ENCODE results near the gene ARMH2.
"Not testable (repeated sequence)": the region's sequence is repeated elsewhere in the genome, so short reads cannot be mapped to it uniquely, and the experiment has no call there.

Gene ARMH2

DNA sequence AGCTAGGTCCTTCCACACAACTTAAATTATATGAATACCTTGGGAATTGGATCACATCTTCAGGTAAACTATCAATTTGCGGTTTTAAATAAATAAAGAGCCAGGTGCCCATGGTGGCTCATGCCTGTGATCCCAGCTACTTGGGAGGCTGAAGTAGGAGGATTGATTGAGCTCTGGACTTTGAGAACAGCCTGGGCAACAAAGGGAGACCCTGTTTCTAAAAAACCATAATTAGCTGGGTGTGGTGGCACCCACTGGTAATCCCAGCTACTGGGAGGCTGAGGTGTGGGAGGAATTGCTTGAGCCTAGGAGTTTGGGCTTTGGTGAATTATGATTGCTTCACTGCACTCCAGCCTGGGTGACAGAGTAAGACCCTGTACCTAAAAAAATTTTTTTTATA is 20.6 kb downstream of the ARMH2 start:
- Histone ChIP-seq H3K9me3 (ENCODE audit: control insufficient read depth in 1 of 2, low read length in 2 of 2) (no peaks in the 10 kb centered on the region), H3K4me3 (ENCODE audit: low read depth in 1 of 2, low read length in 2 of 2) (no peak overlapping the region), H3K36me3 (ENCODE audit: control insufficient read depth in 1 of 2, insufficient read depth in 2 of 2, low read length in 2 of 2) (peaks cover 5 to 8% of the 10 kb centered on the region in 2 donors), H3K27me3 (ENCODE audit: low read depth, low read length) (no peaks in the 10 kb centered on the region), H3K27ac (ENCODE audit: low read length) (no peak overlapping the region), H3K4me1 (ENCODE audit: control insufficient read depth in 1 of 2, insufficient read depth in 2 of 2, low read length in 2 of 2) (no peaks in the 10 kb centered on the region)

GRCh38 chr6:24777227-24777626 is 21.5 kb downstream of the ARMH2 start:
- Histone ChIP-seq H3K9me3 (ENCODE audit: control insufficient read depth in 1 of 2, low read length in 2 of 2) (no peaks in the 10 kb centered on the region), H3K4me1 (ENCODE audit: control insufficient read depth in 1 of 2, insufficient read depth in 2 of 2, low read length in 2 of 2) (no peaks in the 10 kb centered on the region), H3K27ac (ENCODE audit: low read length) (no peak overlapping the region), H3K36me3 (ENCODE audit: control insufficient read depth in 1 of 2, insufficient read depth in 2 of 2, low read length in 2 of 2) (peaks cover 0 to 8% of the 10 kb centered on the region in 2 donors), H3K4me3 (ENCODE audit: low read depth in 1 of 2, low read length in 2 of 2) (no peak overlapping the region), H3K27me3 (ENCODE audit: low read depth, low read length) (no peaks in the 10 kb centered on the region)

GRCh38 chr6:24775520-24776058 is 23.1 kb downstream of the ARMH2 start:
- H3K9me3 ChIP-seq (ENCODE audit: control insufficient read depth in 1 of 2, low read length in 2 of 2): no peaks in the 10 kb centered on the region
- peaks cover 0 to 3% of the 10 kb centered on the region in 2 donors for H3K36me3 ChIP-seq (ENCODE audit: control insufficient read depth in 1 of 2, insufficient read depth in 2 of 2, low read length in 2 of 2)
- peak overlapping the region; percentile 82 to 99 for H3K4me3 ChIP-seq (ENCODE audit: low read depth in 1 of 2, low read length in 2 of 2)
- H3K4me1 ChIP-seq (ENCODE audit: control insufficient read depth in 1 of 2, insufficient read depth in 2 of 2, low read length in 2 of 2): no peaks in the 10 kb centered on the region
- H3K27ac ChIP-seq (ENCODE audit: low read length): peak overlapping the region; percentile 61
- H3K27me3 ChIP-seq (ENCODE audit: low read depth, low read length): no peaks in the 10 kb centered on the region

- peaks cover 0 to 3% of the 10 kb centered on the region in 2 donors for H3K36me3 ChIP-seq (ENCODE audit: control insufficient read depth in 1 of 2, insufficient read depth in 2 of 2, low read length in 2 of 2)
These were observed 23.8 kb downstream of the ARMH2 start, which contains the start of gene GMNN for GRCh38 chr6:24774696-24775519. Gene GMNN (plus strand): TSS chr6:24774937. CDS start chr6:24777247, 2,310 bp downstream.

DNA sequence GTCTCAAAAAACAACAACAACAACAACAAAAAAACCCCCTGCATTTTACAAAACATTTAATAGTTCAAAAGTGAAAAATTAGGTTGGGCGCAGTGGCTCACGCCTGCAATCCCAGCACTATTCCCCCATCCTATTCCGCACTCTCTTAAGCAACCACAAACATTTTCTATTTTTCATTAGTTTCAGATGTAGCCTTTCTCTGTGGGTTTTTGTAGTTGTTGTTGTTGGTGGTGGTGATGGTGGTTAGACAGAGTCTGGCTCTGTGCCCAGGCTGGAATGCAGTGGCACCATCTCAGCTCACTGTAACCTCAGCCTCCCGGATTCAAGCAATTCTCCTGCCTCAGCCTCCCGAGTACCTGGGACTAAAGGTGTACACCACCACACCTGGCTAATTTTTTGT is 30.4 kb downstream of the ARMH2 start:
- no peak overlapping the region for H3K4me3 ChIP-seq (ENCODE audit: low read depth in 1 of 2, low read length in 2 of 2)
- H3K9me3 ChIP-seq (ENCODE audit: control insufficient read depth in 1 of 2, low read length in 2 of 2): no peaks in the 10 kb centered on the region
- no peaks in the 10 kb centered on the region for H3K36me3 ChIP-seq (ENCODE audit: control insufficient read depth in 1 of 2, insufficient read depth in 2 of 2, low read length in 2 of 2)
- H3K4me1 ChIP-seq (ENCODE audit: control insufficient read depth in 1 of 2, insufficient read depth in 2 of 2, low read length in 2 of 2): no peaks in the 10 kb centered on the region
- H3K27ac ChIP-seq (ENCODE audit: low read length): no peak overlapping the region
- no peaks in the 10 kb centered on the region for H3K27me3 ChIP-seq (ENCODE audit: low read depth, low read length)

More at GRCh38 chr6:24774696-24775519, 23.8 kb downstream of the ARMH2 start, which contains the start of gene GMNN:
- no peaks in the 10 kb centered on the region for H3K9me3 ChIP-seq (ENCODE audit: control insufficient read depth in 1 of 2, low read length in 2 of 2)
- H3K4me3 ChIP-seq (ENCODE audit: low read depth in 1 of 2, low read length in 2 of 2): peak within 1 kb of the TSS; percentile 82 to 99
- peak within 1 kb of the TSS; percentile 89 for H3K27ac ChIP-seq (ENCODE audit: low read length)
- H3K27me3 ChIP-seq (ENCODE audit: low read depth, low read length): no peaks in the 10 kb centered on the region
- H3K4me1 ChIP-seq (ENCODE audit: control insufficient read depth in 1 of 2, insufficient read depth in 2 of 2, low read length in 2 of 2): no peaks in the 10 kb centered on the region

GRCh38 chr6:24766680-24767462 is 31.8 kb downstream of the ARMH2 start:
- Histone ChIP-seq H3K4me3 (ENCODE audit: low read depth in 1 of 2, low read length in 2 of 2) (no peak overlapping the region), H3K36me3 (ENCODE audit: control insufficient read depth in 1 of 2, insufficient read depth in 2 of 2, low read length in 2 of 2) (no peaks in the 10 kb centered on the region), H3K27ac (ENCODE audit: low read length) (no peak overlapping the region), H3K9me3 (ENCODE audit: control insufficient read depth in 1 of 2, low read length in 2 of 2) (no peaks in the 10 kb centered on the region), H3K4me1 (ENCODE audit: control insufficient read depth in 1 of 2, insufficient read depth in 2 of 2, low read length in 2 of 2) (no peaks in the 10 kb centered on the region), H3K27me3 (ENCODE audit: low read depth, low read length) (no peaks in the 10 kb centered on the region)

DNA sequence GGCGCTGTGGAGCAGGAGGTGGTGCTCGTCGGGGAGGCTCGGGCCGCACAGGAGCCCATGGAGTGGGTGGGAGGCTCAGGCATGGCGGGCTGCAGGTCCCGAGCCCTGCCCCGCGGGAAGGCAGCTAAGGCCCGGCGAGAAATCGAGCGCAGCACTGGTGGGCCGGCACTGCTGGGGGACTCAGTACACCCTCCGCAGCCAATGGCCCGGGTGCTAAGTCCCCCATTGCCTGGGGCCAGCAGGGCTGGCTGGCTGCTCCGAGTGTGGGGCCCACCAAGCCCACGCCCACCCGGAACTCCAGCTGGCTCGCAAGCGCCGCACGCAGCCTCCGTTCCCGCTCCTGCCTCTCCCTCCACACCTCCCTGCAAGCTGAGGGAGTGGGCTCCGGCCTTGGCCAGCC is 32.7 kb downstream of the ARMH2 start:
- H3K27me3 ChIP-seq (ENCODE audit: low read depth, low read length); H3K4me1 ChIP-seq (ENCODE audit: control insufficient read depth in 1 of 2, insufficient read depth in 2 of 2, low read length in 2 of 2); H3K4me3 ChIP-seq (ENCODE audit: low read depth in 1 of 2, low read length in 2 of 2); H3K27ac ChIP-seq (ENCODE audit: low read length); H3K9me3 ChIP-seq (ENCODE audit: control insufficient read depth in 1 of 2, low read length in 2 of 2); H3K36me3 ChIP-seq (ENCODE audit: control insufficient read depth in 1 of 2, insufficient read depth in 2 of 2, low read length in 2 of 2): not testable (repeated sequence)

DNA sequence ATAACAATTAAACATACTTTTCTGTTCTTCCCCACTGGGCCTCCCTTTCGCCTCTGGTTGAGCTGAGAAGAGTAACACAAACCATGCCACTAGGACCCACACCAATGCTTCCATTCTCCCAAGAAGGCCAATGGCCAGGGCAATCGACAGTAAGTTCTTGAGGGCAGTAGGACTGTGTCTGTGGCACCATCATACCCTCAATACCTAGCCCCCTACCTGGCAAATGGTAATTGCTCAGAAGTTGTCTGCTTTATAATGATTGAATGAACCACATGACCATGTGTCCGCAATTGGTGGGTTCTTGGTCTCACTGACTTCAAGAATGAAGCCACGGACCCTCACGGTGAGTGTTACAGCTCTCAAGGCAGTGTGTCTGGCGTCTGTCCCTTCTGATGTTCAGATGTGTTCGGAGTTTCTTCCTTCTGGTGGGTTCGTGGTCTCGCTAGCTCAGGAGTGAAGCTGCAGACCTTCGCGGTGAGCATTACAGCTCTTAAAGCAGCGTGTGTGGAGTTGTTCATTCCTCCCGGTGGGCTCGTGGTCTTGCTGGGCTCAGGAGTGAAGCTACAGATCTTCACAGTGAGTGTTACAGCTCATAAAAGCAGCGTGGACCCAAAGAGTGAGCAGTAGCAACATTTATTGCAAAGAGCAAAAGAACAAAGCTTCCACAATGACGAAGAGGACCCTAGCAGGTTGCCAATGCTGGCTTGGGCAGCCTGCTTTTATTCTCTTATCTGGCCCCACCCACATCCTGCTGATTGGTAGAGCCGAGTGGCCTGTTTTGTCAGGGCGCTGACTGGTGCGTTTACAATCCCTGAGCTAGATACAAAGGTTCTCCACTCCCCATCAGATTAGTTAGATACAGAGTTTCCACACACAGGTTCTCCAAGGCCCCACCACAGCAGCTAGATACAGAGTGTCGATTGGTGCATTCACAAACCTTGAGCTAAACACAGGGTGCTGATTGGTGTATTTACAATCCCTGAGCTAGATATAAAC is 33.6 kb downstream of the ARMH2 start:
- not testable (repeated sequence) for H3K27me3 ChIP-seq (ENCODE audit: low read depth, low read length); H3K4me1 ChIP-seq (ENCODE audit: control insufficient read depth in 1 of 2, insufficient read depth in 2 of 2, low read length in 2 of 2); H3K36me3 ChIP-seq (ENCODE audit: control insufficient read depth in 1 of 2, insufficient read depth in 2 of 2, low read length in 2 of 2); H3K4me3 ChIP-seq (ENCODE audit: low read depth in 1 of 2, low read length in 2 of 2); H3K27ac ChIP-seq (ENCODE audit: low read length); H3K9me3 ChIP-seq (ENCODE audit: control insufficient read depth in 1 of 2, low read length in 2 of 2)

DNA sequence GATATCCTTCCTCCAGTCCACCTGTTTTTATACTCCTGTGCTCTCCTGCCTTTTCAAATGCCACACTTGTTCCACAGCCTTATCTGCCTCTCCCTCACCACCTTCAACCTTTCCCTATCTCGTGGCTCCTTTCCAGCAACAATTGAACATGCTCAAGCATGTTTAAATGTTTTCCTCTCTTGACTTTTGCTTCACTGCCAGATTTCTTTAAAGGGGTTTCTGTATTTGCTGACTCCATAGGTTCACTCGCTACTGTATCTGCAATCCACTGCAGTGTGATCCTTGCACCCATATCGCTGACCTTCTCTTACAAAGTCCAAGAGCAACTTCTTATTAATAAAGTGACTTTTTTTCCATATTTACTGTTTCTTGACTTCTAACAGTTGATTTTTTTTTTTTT is 35.1 kb downstream of the ARMH2 start:
- H3K36me3 ChIP-seq (ENCODE audit: control insufficient read depth in 1 of 2, insufficient read depth in 2 of 2, low read length in 2 of 2): no peaks in the 10 kb centered on the region
- no peak overlapping the region for H3K4me3 ChIP-seq (ENCODE audit: low read depth in 1 of 2, low read length in 2 of 2)
- no peaks in the 10 kb centered on the region for H3K27me3 ChIP-seq (ENCODE audit: low read depth, low read length)
- H3K27ac ChIP-seq (ENCODE audit: low read length): no peak overlapping the region
- no peaks in the 10 kb centered on the region for H3K4me1 ChIP-seq (ENCODE audit: control insufficient read depth in 1 of 2, insufficient read depth in 2 of 2, low read length in 2 of 2)
- H3K9me3 ChIP-seq (ENCODE audit: control insufficient read depth in 1 of 2, low read length in 2 of 2): no peaks in the 10 kb centered on the region

DNA sequence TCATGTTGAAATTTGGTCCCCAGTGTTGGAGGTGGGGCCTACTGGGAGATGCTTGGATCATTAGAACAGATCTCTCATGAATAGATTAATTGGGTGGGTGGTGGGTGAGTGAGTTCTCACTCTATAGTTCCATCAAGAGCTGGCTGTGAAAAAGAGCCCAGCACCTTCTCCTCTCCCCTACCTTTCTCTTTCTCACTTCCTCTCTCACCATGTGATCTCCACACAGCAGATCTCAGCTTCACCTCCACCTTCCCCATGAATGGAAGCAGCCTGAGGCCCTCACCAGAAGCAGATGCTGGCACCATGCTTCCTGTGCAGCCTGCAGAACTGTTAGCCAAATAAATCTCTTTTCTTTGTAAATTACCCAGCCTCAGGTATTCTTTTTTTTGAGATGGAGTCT is 36.9 kb downstream of the ARMH2 start:
- H3K4me3 ChIP-seq (ENCODE audit: low read depth in 1 of 2, low read length in 2 of 2): no peak overlapping the region
- no peaks in the 10 kb centered on the region for H3K27me3 ChIP-seq (ENCODE audit: low read depth, low read length)
- H3K4me1 ChIP-seq (ENCODE audit: control insufficient read depth in 1 of 2, insufficient read depth in 2 of 2, low read length in 2 of 2): no peaks in the 10 kb centered on the region
- H3K27ac ChIP-seq (ENCODE audit: low read length): no peak overlapping the region
- no peaks in the 10 kb centered on the region for H3K36me3 ChIP-seq (ENCODE audit: control insufficient read depth in 1 of 2, insufficient read depth in 2 of 2, low read length in 2 of 2)
- H3K9me3 ChIP-seq (ENCODE audit: control insufficient read depth in 1 of 2, low read length in 2 of 2): no peaks in the 10 kb centered on the region

Measured in muscle layer of duodenum (tissue), 2 donors.